ENCODE data around the gene BEND6. TPM values are rescaled to one million over a fixed set of nuclear protein-coding genes. Genes with fewer than 3 reads are reported as not detected.
A peak's percentile ranks its signal among the peaks of the same experiment; 100 is the strongest.

BEND6 gene
- total RNA-seq (2021; ENCODE audit: unreplicated experiment) (8.0 TPM), Bru-seq, nascent RNA (percentile 52 among the genes with signal in this experiment), BruChase-seq, experiment 1, labeled RNA remaining after a 2-hour chase (percentile 57 among the genes with signal in this experiment), BruChase-seq, experiment 2, labeled RNA remaining after a 6-hour chase (percentile 58 among the genes with signal in this experiment)
- 5.4 TPM for polyA plus RNA-seq (2012; ENCODE audit: insufficient read length)
- long read RNA-seq, transcript BEND6-203 (4 exons, 3,497 nt), result major isoform, 10 of 27 reads
- long read RNA-seq, transcript BEND6-202 (7 exons, 2,379 nt), result minor isoform, 9 of 27 reads
- long read RNA-seq, partial matches to known transcripts, result 4 of 27 reads
- long read RNA-seq, other reads (novel, unspliced or antisense), result 4 of 27 reads

GRCh38 chr6:56954403-56955170 is at the start of gene BEND6:
Gene BEND6 (plus strand): TSS chr6:56955107. CDS start chr6:56981811, 26,704 bp downstream.
- ChIA-PET CTCF (interaction anchor here (0.5 to 2.5 kb wide), 12 partner anchors 9 to 363 kb away, joined by 3 to 12 read pairs (median 6); partner anchors contain the start of genes KIAA1586 and PRIM2), POLR2A (interaction anchor here (0.6 kb wide), 1 partner anchor 128 kb away, joined by 3 read pairs; no protein-coding TSS in a partner anchor)
- TF ChIP-seq CTCF (IDR thresholded peaks at IDR 0.05), result no peak
- 0 out of 2 replicates have a peak, but pooled peaks have one; percentile 32 for TF ChIP-seq TCF7L2 (IDR thresholded peaks at IDR 0.05; ENCODE audit: low read depth, low read length)
- TF ChIP-seq POLR2AphosphoS5 (IDR thresholded peaks at IDR 0.05; ENCODE audit: low read depth, low read length), result peak; percentile 3
- TF ChIP-seq SIN3A (IDR thresholded peaks at IDR 0.05; ENCODE audit: borderline replicate concordance, insufficient read depth, low read depth, low read length), result no peak
- TF ChIP-seq REST (IDR thresholded peaks at IDR 0.05; ENCODE audit: insufficient read depth in 1 of 2, low read depth in 2 of 2, low read length in 1 of 2), result no peak
- H3K27me3 ChIP-seq (ENCODE audit: control insufficient read depth, insufficient read depth, low read length), result no peaks in the 10 kb centered on the region
- in situ Hi-C loops (cut with HindIII; ENCODE audit: low pct_unique_long_range_greater_than_20kb, low sequenced_read_pairs) (no loop called here), intact Hi-C loops (cut with micrococcal nuclease; ENCODE audit: unreplicated experiment) (loop anchor here (2.0 to 10.0 kb wide), 4 partner anchors 48 to 363 kb away; partner anchors contain the start of genes BAG2 and PRIM2)
- peak; percentile 83 for ATAC-seq
- peaks cover 29% of the 10 kb centered on the region for H3K4me1 ChIP-seq (ENCODE audit: control insufficient read depth, insufficient read depth, low read length)
- peak within 1 kb of the TSS; percentile 68 to 93 for H3K4me3 ChIP-seq (ENCODE audit: low read depth in 2 of 2, low read length in 2 of 2)
- peak within 1 kb of the TSS; percentile 95 for H3K27ac ChIP-seq (ENCODE audit: low read length)
- BruUV-seq (replicated peaks), result no TSS peak
- no peak for DNase-seq (ENCODE audit: low read depth, low spot score)
- H3K9me3 ChIP-seq (ENCODE audit: control insufficient read depth, insufficient read depth, low read depth, low read length), result no peaks in the 10 kb centered on the region
- H3K36me3 ChIP-seq (ENCODE audit: control insufficient read depth, insufficient read depth, low read length), result peaks cover 18% of the 10 kb centered on the region

GRCh38 chr6:56905378-56905777 is 49.5 kb upstream of the BEND6 start:
- BruUV-seq (replicated peaks), result no TSS peak
- ATAC-seq, result no peak
- H3K4me1 ChIP-seq (ENCODE audit: control insufficient read depth, insufficient read depth, low read length), result peaks cover 15% of the 10 kb centered on the region; the same call in 1 of the 2 replicates
- H3K9me3 ChIP-seq (ENCODE audit: control insufficient read depth, insufficient read depth, low read depth, low read length), result no peaks in the 10 kb centered on the region
- CTCF ChIA-PET, result interaction anchor here (1.0 kb wide), 1 partner anchor 141 kb away, joined by 3 read pairs; the partner anchor contains the start of gene KIAA1586
- no peak overlapping the region for H3K4me3 ChIP-seq (ENCODE audit: low read depth in 2 of 2, low read length in 2 of 2)
- in situ Hi-C loops (cut with HindIII; ENCODE audit: low pct_unique_long_range_greater_than_20kb, low sequenced_read_pairs) (no loop called here), intact Hi-C loops (cut with micrococcal nuclease; ENCODE audit: unreplicated experiment) (no loop called here)
- no peak for DNase-seq (ENCODE audit: low read depth, low spot score)
- no peaks in the 10 kb centered on the region for H3K27me3 ChIP-seq (ENCODE audit: control insufficient read depth, insufficient read depth, low read length)
- H3K27ac ChIP-seq (ENCODE audit: low read length), result no peak overlapping the region
- POLR2A ChIA-PET, result no interaction called here
- TF ChIP-seq CTCF (IDR thresholded peaks at IDR 0.05) (no peak), TCF7L2 (IDR thresholded peaks at IDR 0.05; ENCODE audit: low read depth, low read length) (no peak), POLR2AphosphoS5 (IDR thresholded peaks at IDR 0.05; ENCODE audit: low read depth, low read length) (no peak), SIN3A (IDR thresholded peaks at IDR 0.05; ENCODE audit: borderline replicate concordance, insufficient read depth, low read depth, low read length) (no peak), REST (IDR thresholded peaks at IDR 0.05; ENCODE audit: insufficient read depth in 1 of 2, low read depth in 2 of 2, low read length in 1 of 2) (no peak)
- H3K36me3 ChIP-seq (ENCODE audit: control insufficient read depth, insufficient read depth, low read length), result no peaks in the 10 kb centered on the region
